ENCODE measurements around the gene SMARCA2.

DNA sequence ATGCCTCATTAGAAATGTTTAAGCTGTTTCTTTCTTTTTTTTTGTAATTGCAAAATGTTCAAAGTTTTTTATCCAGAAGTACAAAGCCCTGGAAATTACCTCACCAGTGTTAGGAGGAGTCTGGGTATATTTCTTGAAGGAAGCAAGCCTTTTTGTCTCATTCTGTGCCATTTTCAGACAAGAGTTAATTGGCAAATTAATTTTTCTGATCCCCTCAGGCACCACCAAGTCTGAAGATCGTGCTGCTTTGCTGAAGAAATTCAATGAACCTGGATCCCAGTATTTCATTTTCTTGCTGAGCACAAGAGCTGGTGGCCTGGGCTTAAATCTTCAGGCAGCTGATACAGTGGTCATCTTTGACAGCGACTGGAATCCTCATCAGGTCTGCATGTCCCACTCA lies 94.9 kb downstream of the SMARCA2 start:
- no peak for TF ChIP-seq POLR2A (IDR thresholded peaks at IDR 0.05; ENCODE audit: low read depth, low read length)
- no peak for TF ChIP-seq SPI1 (IDR thresholded peaks at IDR 0.05; ENCODE audit: low read depth, low read length)
- no peak for TF ChIP-seq POLR2AphosphoS5 (IDR thresholded peaks at IDR 0.05; ENCODE audit: low read depth, low read length)

All from GM12891 (cell line).